Bone marrow (tissue), 2 donors: ENCODE data around the gene RORC.

Experiments
- DNase-seq, 2 donors: peaks; one replicate each; lab custom pipeline; 2025; lab: John Stamatoyannopoulos, UW

Gene RORC

DNA sequence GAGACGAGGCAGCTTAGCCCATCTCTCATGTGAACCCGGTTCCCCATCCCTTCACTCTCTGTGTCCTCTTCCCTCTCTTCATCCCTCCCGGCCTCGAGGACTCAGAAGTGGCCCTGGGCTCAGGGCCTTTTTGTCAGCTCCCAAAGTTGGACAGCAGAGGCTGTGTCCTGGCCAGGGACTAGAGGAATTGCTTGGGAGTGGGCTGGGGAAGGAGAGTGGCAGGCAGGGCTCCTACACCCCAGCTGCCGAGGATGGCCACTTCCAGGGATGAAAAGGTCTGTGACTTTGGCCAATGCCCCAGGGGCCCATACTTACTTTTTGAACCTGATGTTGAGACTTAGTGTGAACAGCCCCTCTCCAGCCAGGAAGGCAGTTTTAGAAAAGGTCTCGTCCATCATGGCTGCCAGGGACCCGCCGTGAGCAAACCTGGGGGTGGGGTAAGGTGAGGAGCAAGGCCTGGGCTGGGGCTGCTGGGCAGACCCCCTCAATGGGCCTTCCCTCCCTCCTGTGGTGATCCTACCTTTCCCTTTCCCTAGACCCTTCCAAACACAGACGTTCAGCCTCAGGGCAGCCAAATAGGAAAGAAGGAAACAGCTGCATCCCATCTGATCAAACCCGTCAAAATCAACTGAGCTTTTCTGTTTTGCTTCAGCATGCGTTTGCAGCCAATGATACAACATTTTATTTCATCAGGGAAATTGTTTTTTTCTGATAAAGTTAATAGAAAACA is 16.4 kb upstream of the RORC start:
- no peak for DNase-seq

GRCh38 chr1:151846686-151847237 is 15.2 kb upstream of the RORC start:
- DNase-seq: no peak

GRCh38 chr1:151846062-151846568 is 14.5 kb upstream of the RORC start:
- no peak for DNase-seq

- no peak for DNase-seq
Measured at GRCh38 chr1:151843398-151843797, 11.8 kb upstream of the RORC start.

GRCh38 chr1:151841141-151841540 is 9.5 kb upstream of the RORC start:
- DNase-seq: no peak

- DNase-seq: no peak
Measured at GRCh38 chr1:151840421-151840820, 8.8 kb upstream of the RORC start.

DNA sequence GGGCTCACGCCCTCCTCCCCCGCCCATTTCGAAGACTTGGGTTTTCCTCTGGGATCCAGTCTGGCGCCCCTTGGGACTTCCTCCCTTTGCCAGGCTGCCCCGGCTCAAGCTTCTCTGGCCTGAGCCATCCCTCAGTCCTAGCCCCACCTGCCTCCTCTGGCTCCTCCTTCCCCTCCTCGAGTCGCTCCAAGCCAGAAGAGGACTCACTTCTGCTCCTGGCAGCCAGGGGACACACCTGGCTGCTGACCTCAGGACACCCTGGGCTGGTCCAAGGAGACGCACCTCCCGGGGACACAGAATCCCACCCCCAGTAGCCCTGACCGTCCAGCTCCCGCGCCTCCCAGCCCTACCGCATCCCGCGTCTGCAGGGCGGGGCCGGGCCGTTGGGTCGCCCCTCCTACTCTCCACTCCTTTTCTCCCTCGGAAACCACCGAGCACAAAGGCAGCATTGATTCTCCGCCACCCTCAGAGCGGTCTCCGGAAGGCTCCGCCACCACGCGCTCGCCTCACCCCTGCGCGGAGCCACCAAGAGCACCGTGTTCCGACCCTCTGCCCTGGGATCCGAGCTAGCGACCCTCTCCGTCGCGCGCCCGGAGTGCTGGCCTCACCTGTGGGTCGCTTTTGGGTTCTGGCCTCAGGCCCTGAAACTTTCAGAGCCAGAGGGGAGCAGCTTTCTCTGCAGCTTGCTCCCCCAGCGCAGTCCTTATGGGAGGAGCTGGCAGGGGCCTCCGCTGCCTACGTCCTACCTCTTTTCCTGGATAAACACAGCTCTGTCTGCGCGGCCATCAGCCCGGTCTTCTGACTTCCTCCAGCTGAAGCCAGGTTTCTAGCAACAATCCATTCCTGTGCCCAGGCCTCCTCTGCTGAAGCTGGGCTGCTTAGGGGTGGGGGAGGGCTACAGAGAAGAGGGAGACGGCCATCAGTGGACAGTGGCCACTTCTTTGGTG is 8.1 kb upstream of the RORC start, which contains the start of gene C2CD4D:
Gene C2CD4D (minus strand): TSS at position 364 of the 947 bp plus-strand sequence. CDS start 831 bp downstream, outside the sequence.
- DNase-seq: no peak

DNA sequence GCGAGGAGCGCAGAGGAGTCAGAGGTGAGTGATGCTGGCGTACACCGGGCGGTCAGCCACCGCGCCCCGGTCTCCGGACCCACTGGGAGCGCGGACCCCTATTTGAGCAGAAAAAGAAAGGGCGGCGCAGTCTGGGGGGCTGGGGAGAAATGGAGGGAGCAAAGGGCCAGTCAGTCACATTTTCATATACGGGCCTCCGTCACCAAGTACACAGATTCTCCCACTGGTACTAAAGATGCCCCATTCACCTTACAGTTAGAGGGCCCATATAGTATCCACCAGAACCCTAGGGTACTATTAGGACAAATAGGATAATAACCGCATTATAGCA is 7.4 kb upstream of the RORC start:
- no peak for DNase-seq

GRCh38 chr1:151838222-151839081 is 6.8 kb upstream of the RORC start:
- no peak for DNase-seq

DNA sequence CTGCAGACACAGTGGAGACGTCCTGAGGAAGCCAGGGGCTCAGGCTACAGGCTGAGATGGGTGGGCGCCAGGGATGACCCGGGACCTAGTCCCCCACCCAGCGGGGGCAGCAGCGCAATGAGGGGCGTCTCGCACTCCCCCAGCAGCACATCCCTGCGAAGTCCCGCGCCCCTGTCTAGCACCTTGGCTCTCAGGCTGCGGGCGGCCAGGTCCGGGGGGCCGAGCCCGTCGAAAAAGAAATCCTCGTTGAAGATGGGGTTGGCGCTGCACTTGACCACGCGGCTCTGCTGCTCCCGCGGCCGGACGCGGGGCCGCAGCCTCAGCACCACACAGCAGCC is 6.3 kb upstream of the RORC start:
- no peak for DNase-seq

DNA sequence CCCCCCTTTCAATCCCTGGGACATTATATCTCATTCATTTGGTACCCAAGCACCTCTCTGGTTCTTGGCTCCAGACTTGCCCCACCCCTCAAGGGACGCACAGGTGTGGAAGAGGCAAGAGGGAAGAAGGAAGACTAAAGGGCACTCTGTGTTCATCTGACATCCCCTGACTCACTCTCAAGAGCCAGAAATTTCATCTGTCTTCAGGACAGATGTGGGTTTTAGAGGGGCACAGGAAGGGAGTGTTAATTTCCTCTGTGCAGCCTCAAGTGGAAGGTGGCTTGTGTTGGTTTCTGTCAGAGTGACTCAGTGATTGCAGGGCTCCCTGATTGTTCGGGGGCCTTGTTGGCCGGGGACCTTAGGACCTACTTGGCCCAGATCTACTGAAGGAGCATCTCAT is 5.6 kb upstream of the RORC start:
- DNase-seq: no peak

- no peak for DNase-seq
Measured at GRCh38 chr1:151835596-151835995, 4.0 kb upstream of the RORC start.

DNA sequence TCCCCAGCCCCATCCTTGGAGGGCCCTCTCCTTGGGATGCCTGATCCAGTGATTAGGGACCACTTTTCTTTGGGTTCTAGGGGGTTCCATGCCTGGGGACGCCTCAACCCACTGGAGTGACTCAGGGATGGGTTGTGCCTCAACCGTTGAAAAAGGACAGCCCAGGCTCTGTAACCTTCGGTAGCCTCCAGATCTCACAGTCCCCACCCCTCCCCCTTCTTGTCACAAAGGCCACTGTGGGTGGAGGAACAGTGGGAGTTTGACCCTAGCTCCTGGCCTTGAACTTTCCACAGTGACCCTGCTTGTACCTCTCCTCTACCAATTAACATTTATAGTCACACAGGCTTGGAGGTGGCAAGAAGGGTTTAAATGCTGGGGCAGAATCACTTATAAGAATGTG is 2.6 kb upstream of the RORC start:
- no peak for DNase-seq

- DNase-seq: no peak
Measured at GRCh38 chr1:151833172-151833900, 1.7 kb upstream of the RORC start.

- DNase-seq: no peak
Measured at GRCh38 chr1:151832318-151832980, 847 bp upstream of the RORC start.

GRCh38 chr1:151831256-151831591 is 378 bp downstream of the RORC start:
- no peak for DNase-seq

DNA sequence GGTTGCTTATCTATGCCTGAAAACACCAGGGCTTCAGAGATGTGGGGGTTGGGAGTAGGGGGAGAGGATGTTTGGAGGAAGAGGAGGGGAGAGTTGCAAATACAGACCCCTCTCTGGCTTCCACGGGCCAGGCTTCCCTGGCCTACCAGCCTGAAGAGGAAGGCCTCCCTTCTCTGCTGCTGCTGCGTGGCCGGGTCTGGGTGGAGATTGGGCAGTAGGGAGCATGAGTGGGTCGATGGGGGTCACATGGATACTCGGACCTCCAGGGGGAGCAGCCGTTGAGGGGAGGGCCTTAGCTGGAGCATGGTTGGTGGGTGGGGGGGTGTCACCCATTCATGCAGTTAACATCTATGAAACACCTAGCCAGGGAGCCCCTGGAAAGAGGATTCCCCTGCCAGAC is 1.5 kb downstream of the RORC start:
- DNase-seq: no peak

DNA sequence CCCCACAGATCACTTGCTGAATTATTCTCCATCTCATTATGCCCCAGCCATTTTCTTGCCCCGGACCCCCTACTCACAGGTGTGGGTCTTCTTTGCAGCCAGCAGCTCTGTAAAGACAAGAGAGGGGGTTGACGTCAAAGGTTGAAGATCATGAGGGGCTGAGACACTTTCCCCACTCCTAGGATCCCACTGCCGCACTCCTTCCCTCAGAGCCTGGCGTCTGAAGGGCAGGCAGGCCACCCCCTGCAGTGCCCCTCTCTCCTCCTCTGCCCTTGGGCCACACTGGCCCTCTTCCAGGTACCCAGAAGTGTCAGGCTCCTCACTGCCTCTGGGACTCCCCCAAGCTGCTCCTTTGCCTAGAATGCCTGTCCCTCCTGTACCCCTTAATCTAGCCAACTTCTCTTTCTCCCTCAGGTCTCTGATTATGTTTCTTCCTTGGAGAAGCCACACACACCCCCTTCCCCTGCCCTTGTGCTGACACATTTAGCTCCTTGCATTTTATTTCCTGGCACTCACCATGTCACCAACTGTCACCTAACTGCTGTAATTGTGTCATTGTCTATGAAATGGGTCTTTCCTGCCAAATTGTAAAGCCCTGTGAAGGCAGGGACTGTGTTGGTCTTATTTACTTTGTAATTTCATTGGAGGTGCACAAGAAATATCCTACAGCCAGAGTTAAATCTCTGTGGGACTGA is 2.1 kb downstream of the RORC start:
- DNase-seq: no peak

DNA sequence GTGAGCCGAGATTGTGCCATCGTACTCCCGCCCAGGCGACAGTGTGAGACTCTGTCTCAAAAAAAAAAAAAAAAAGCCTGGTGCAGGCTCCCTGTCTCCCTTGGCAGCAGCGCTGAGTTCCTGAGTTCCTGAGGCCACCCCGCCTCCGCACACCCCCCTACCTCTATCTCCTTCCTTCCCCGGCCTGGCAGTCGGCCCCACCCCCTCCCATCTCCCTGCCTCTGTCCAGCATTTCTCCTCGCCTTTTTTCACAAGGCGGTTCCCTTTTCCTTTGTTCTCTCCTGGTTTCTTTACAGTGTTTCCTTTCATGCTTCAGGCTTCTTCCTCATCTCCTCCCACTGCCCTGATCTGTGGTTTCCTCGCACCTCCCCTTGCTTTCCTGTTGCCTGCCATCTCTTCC is 2.7 kb downstream of the RORC start:
- peak in 1 of 2 donors; percentile 22 for DNase-seq

- DNase-seq: no peak
Measured at GRCh38 chr1:151827853-151828252, 3.7 kb downstream of the RORC start.
